GM21619 (cell line): ENCODE results near the gene GPC5.
"Not testable (repeated sequence)": the region's sequence is repeated elsewhere in the genome, so short reads cannot be mapped to it uniquely, and the experiment has no call there.

Source experiments
- ATAC-seq: cut with Tn5 transposase; IDR thresholded peaks from one replicate; pipeline ENCODE4 v1.9.1; 2021; ENCODE audit not compliant: unreplicated experiment

GPC5 gene

GRCh38 chr13:91762957-91763356, 364.5 kb downstream of the GPC5 start:
- ATAC-seq: no peak

- no peak for ATAC-seq
These were observed 366.1 kb downstream of the GPC5 start for GRCh38 chr13:91764527-91764926.

- no peak for ATAC-seq
These were observed 369.2 kb downstream of the GPC5 start for GRCh38 chr13:91767651-91768050.

DNA sequence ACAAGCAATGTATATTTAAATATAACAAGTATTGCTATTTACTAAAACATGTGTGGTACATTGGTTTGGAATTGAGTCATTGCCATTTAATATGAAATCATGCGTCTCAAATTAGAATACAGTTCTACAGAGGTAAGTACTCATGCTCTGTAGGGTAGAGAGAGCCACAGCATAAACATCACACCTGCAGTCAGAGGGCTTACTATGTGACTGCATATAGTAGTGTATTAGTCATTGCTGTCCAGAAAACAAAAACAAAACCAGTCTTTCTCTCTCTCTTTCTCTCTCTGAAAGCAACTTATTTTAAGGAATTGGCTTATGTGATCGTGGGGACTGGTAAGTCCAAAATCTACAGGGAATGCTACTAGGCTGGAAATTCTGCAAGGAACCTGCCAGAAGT, 370.3 kb downstream of the GPC5 start:
- ATAC-seq: no peak

GRCh38 chr13:91771229-91771628, 372.8 kb downstream of the GPC5 start:
- no peak for ATAC-seq

GRCh38 chr13:91773591-91774227, 375.3 kb downstream of the GPC5 start:
- ATAC-seq: no peak

GRCh38 chr13:91774397-91774796, 376.0 kb downstream of the GPC5 start:
- ATAC-seq: no peak

- no peak for ATAC-seq
These were observed 378.3 kb downstream of the GPC5 start for GRCh38 chr13:91776611-91777193.

- ATAC-seq: no peak
These were observed 379.7 kb downstream of the GPC5 start for GRCh38 chr13:91778123-91778522.

DNA sequence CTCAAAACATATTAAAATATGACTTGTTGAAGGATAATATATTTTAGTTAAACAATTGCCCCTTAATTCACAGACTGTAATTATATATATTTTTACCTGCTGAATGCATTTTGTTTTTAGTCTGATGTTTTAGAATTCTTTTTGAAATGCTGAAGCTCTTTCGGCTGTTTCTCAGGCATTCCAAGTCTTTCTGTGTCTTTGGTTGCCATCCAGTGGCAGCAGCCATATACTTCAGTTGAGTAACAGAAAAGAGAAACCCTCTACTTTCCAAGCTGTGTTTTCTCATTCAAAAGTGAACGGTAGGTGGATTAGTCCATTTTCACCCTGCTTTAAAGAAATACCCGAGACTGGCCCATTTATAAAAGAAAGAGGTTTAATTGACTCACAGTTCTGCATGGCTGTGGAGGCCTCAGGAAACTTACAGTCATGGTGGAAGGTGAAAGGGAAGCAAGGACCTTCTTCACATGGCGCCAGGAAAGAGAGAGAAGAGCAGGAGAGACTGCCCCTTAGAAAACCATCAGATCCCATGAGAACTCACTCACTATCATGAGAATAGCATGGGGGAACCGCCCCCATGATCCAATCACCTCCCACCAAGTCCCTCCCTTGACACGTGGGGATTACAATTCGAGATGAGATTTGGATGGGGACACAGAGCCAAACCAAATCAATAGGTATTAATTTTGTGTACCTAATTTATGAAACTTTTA, 383.7 kb downstream of the GPC5 start:
- ATAC-seq: not testable (repeated sequence)

DNA sequence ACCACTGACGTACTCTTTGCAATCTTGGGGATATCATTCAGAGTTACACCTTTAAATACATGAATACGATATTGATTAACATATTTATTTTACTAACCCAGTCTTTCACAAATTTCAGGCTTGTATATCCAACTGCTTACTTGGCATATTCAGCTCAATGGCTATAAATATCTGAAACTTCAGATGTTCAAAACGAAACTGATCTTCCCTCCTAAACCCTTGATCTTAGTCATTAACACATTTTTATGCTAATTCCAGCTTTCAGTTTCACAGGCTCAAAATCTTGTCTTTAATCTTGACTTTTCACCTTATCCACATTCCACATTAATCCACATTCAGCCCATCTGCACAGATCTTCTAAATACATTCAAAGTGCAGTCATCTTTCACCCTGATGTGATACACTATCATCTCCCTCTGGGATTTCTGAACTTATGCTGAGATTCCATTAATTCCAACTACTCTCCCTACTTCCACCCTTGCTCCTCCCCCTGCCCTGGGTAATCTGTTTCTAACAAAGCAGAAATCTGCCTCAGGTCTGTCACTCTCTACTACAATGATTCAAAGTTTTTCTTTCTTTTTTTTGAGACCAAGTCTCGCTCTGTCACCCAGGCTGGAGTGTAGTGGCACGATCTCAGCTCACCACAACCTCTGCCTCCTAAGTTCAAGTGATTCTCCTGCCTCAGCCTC, 387.2 kb downstream of the GPC5 start:
- ATAC-seq: peak; percentile 86

DNA sequence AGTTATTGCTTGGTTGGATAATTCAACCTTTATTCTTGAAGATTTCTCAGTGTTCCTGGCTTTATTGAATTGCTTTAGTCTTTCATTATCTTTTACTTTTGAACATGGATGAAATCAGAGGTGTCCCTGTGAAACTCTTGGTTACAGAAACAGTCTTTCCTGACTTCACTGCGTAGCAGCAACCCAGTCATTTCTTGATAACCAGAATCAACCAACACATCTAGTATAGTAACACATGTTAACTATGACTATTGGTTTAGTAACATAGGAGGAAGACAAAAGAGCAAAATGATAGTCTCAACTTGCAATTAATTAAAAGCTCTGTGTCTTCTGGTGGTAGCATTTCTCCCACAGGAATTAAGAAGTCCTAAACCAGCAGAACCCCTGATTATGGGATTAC, 393.6 kb downstream of the GPC5 start:
- ATAC-seq: no peak

- no peak for ATAC-seq
These were observed 399.1 kb downstream of the GPC5 start for GRCh38 chr13:91797567-91797966.

DNA sequence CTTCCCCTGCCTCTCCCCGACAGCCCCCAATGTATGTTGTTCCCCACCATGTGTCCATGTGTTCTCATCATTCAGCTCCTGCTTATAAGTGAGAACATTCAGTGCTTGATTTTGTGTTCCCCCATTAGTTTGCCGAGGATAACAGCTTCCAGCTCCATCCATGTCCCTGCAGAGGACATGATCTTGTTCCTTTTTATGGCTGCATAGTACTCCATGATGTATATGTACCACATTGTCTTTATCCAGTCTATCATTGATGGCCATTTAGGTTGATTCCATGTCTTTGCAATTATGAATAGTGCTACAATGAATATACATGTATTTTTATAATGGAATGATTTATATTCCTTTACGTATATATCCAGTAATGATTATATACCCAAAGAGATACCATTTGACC, 399.9 kb downstream of the GPC5 start:
- not testable (repeated sequence) for ATAC-seq

GRCh38 chr13:91801772-91802171, 403.4 kb downstream of the GPC5 start:
- ATAC-seq: not testable (repeated sequence)

DNA sequence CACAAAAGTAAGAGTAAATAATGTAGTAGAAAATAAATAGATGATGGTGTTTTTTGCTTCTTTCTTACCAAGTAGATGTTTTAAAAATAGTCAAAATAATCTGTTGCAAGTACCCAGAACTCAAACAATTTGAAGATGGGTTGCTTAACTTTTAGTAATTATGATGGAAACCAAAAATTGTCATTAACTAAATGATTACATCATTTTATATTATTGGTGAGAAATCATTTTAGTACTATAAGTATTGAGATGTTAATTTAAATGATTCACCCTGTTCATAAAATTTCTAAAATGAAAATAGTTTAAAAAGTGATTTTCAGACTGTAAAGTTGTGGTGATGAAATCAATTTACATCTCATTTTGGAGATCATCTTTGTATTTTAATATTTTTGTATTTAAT, 404.5 kb downstream of the GPC5 start:
- ATAC-seq: no peak

- no peak for ATAC-seq
These were observed 406.3 kb downstream of the GPC5 start for GRCh38 chr13:91804724-91805123.

- no peak for ATAC-seq
These were observed 407.2 kb downstream of the GPC5 start for GRCh38 chr13:91805605-91806004.

GRCh38 chr13:91809161-91809560, 410.7 kb downstream of the GPC5 start:
- ATAC-seq: no peak

GRCh38 chr13:91813253-91813652, 414.8 kb downstream of the GPC5 start:
- no peak for ATAC-seq

DNA sequence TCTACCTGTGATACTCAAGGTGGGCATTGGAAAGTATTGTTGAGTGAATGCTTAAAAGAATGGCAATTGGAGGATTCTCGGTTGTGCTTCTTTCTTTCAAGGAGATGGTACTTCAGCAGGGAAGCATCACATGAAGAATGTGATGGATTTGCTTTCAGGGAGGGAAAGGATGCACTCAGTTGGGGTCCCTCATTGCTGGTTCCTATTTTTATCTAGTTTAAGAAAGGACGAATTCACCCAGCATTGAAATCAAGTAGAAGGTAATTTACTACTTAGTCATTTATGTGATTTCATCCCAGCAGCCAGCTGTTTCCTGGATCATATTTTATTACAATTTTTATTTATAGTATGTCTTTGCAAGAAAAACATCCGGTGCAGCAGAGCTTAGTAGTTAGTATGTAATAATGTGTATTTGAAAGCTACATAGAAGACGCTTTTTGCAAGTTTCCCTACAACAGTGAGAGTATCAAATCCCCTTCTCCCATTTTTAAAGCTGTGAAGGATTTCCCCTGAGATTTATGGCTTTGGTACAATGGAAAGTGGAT, 417.9 kb downstream of the GPC5 start:
- ATAC-seq: no peak

GRCh38 chr13:91817250-91817649, 418.8 kb downstream of the GPC5 start:
- no peak for ATAC-seq
